HG03520 (cell line): ENCODE data around the gene TAS2R19.

Source experiments
- ATAC-seq: cut with Tn5 transposase; IDR thresholded peaks from one replicate; pipeline ENCODE4 v1.9.1; 2021; ENCODE audit warnings: mild to moderate bottlenecking, moderate library complexity; ENCODE audit not compliant: unreplicated experiment

TAS2R19 gene

DNA sequence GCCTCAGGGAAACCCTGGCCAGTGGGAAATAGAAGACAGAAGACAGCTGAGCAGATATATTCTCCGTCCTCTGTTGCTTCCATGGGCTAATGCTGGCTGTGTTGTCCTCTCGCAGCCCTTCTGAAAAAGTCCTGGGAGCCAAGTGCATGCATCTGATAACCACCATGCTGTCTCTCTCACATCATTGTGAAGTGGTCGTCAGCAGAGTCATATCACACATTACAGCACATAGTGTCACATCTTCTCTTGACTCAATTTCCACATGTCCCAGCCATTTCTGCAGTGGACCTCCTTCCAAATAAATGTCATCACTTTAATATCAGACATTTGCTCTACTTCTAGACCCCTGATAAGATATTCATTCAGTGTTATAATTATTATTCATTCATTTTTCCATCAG, 28.1 kb downstream of the TAS2R19 start:
- ATAC-seq: no peak

GRCh38 chr12:10989107-10989506, 33.3 kb downstream of the TAS2R19 start:
- no peak for ATAC-seq

DNA sequence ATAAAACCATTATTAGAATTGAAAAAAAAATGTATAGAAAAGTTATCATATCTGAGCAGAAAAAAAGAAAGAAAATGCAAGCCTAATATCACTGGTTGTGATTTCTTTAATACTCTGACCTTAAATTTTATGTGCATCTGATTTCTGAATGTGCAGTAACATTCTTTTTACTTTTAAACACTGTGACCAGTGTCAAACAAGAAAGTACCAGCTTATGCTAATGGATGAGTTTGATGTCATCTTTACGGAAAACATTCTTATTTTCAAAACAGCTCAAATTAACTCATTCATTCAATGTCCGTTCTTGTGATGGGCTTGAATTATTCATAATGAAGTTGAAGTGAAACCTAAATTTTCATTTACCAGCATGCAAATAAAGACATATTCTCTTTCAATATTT, 35.6 kb downstream of the TAS2R19 start, which contains the start of gene TAS2R50:
Gene TAS2R50 (minus strand): TSS at position 101 of the 400 bp plus-strand sequence. CDS start 52 bp downstream, at position 49.
- no peak for ATAC-seq

- ATAC-seq: no peak
Measured at GRCh38 chr12:10982244-10982643, 40.2 kb downstream of the TAS2R19 start.

DNA sequence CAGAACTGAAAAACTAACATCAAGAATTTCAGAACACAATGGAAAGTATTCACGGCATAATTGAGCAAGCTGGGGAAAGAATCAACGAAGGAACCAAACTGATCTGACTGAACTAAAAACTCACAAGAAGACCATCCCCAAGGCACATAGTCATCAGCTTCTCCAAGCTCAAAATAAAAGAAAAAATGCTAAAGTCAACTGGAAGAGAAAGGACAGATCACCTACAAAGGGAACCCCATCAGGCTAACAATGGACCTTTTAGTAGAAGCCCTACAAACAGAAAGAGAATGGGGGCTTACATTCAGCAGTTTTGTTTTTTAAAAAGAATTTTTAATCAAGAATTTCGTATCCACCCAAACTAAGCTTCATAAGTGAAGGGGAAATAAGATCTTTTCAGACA, 47.5 kb downstream of the TAS2R19 start:
- ATAC-seq: no peak
